Liver (tissue), 9 donors: ENCODE measurements around the gene DROSHA. TPM values are rescaled to one million over a fixed set of nuclear protein-coding genes. Genes with fewer than 3 reads are reported as not detected.

Source experiments
- DNase-seq: peaks from one replicate; pipeline ENCODE4 v3.0.0-alpha.2; 2017; ENCODE audit warnings: low spot score
- H3K27ac ChIP-seq, 2 donors: one replicate each; pipeline ENCODE4 v1.7.0; 2013; ENCODE audit warnings: inconsistent platforms in 2 of 2, low read length in 2 of 2, control low read depth in 1 of 2, low read depth in 1 of 2, mild to moderate bottlenecking in 1 of 2
- H3K27me3 ChIP-seq, 4 donors: one replicate each; pipeline versions ENCODE4 v1.6.1 to v1.7.0; 2013; ENCODE audit warnings: low read length in 3 of 4, inconsistent platforms in 1 of 4, mild to moderate bottlenecking in 1 of 4, moderate library complexity in 1 of 4; ENCODE audit not compliant: control insufficient read depth in 4 of 4, insufficient read depth in 4 of 4
- H3K36me3 ChIP-seq, 4 donors: one replicate each; pipeline versions ENCODE4 v1.6.1 to v1.7.0; 2013; ENCODE audit warnings: low read length in 3 of 4, mild to moderate bottlenecking in 3 of 4, low read depth in 1 of 4, moderate library complexity in 1 of 4; ENCODE audit not compliant: control insufficient read depth in 4 of 4, insufficient read depth in 3 of 4
- H3K4me1 ChIP-seq, 4 donors: one replicate each; pipeline versions ENCODE4 v1.6.1 to v1.7.0; 2013; ENCODE audit warnings: low read length in 3 of 4, mild to moderate bottlenecking in 3 of 4, moderate library complexity in 1 of 4; ENCODE audit not compliant: control insufficient read depth in 4 of 4, insufficient read depth in 4 of 4
- H3K4me3 ChIP-seq, 3 donors: one replicate each; pipeline versions ENCODE4 v1.6.1 to v1.7.0; 2013; ENCODE audit warnings: low read length in 3 of 3, control low read depth in 1 of 3, low read depth in 1 of 3, mild to moderate bottlenecking in 1 of 3
- H3K9ac ChIP-seq, 2 donors: one replicate each; pipeline ENCODE4 v1.7.0; 2013; ENCODE audit warnings: low read length in 2 of 2, mild to moderate bottlenecking in 2 of 2, moderate library complexity in 2 of 2, control low read depth in 1 of 2, low read depth in 1 of 2
- H3K9me3 ChIP-seq, 4 donors: one replicate each; pipeline versions ENCODE4 v1.6.1 to v1.7.0; 2013; ENCODE audit warnings: low read length in 3 of 4; ENCODE audit not compliant: control insufficient read depth in 4 of 4
- ATF3 ChIP-seq: IDR thresholded peaks from 2 replicates; pipeline ENCODE4 v1.6.1; 2016; ENCODE audit warnings: antibody characterized with exemption
- FOXA1 ChIP-seq: IDR thresholded peaks from 2 replicates; pipeline ENCODE4 v1.6.1; 2016; ENCODE audit warnings: antibody characterized with exemption
- FOXA2 ChIP-seq: IDR thresholded peaks from 2 replicates; pipeline ENCODE4 v1.6.1; 2016; ENCODE audit warnings: antibody characterized with exemption
- GABPA ChIP-seq, 2 donors: IDR thresholded peaks in 1 of 2; conservative IDR thresholded peaks in 1 of 2; 2 replicates each; pipeline ENCODE4 v1.6.1; 2016; ENCODE audit warnings: antibody characterized with exemption in 2 of 2, mild to moderate bottlenecking in 1 of 2, moderate library complexity in 1 of 2
- HNF4G ChIP-seq: IDR thresholded peaks from 2 replicates; pipeline ENCODE4 v1.6.1; 2016; ENCODE audit warnings: antibody characterized with exemption
- JUND ChIP-seq, 2 donors: IDR thresholded peaks; 2 replicates each; pipeline ENCODE4 v1.6.1; 2016; ENCODE audit warnings: antibody characterized with exemption in 2 of 2
- MAX ChIP-seq: IDR thresholded peaks from 2 replicates; pipeline ENCODE4 v1.6.1; 2016; ENCODE audit warnings: antibody characterized with exemption
- NR2F2 ChIP-seq: IDR thresholded peaks from 2 replicates; pipeline ENCODE4 v1.6.1; 2016; ENCODE audit warnings: antibody characterized with exemption
- RXRA ChIP-seq, 2 donors: IDR thresholded peaks; 2 replicates each; pipeline ENCODE4 v1.6.1; 2017 to 2018; ENCODE audit warnings: antibody characterized with exemption in 2 of 2, mild to moderate bottlenecking in 1 of 2
- SP1 ChIP-seq: IDR thresholded peaks from 2 replicates; pipeline ENCODE4 v1.6.1; 2018; ENCODE audit warnings: antibody characterized with exemption, mild to moderate bottlenecking
- TAF1 ChIP-seq: conservative IDR thresholded peaks from 2 replicates; pipeline ENCODE4 v1.6.1; 2016; ENCODE audit warnings: antibody characterized with exemption, mild to moderate bottlenecking
- YY1 ChIP-seq: IDR thresholded peaks from 2 replicates; pipeline ENCODE4 v1.6.1; 2016; ENCODE audit warnings: antibody characterized with exemption, mild to moderate bottlenecking
- ZBTB33 ChIP-seq: IDR thresholded peaks from 2 replicates; pipeline ENCODE4 v1.6.1; 2016; ENCODE audit warnings: antibody characterized with exemption
- WGBS: extraction: QIAGEN DNeasy Blood & Tissue Kit; methylation state at CpG from one replicate; pipeline ENCODE4 v1.1.7; 2013; 5-methylcytosine and 5-hydroxymethylcytosine counted together
- polyA plus RNA-seq, 2 donors: library from polyadenylated mRNA; stranded (reverse) in 1 of 2; unstranded in 1 of 2; fragments of 200-250 nt in 1 of 2; fragments of >200 nt in 1 of 2; fragmentation: Nextera tagmentation in 1 of 2; extraction: Ambion mirVana in 1 of 2; gene quantifications; one replicate each; pipeline versions ENCODE4 v1.2.1 to v1.2.3, GENCODE V29; 2013 to 2015
- total RNA-seq, 2 donors: library from RNA; depleted of rRNA; stranded (reverse); fragments of >200 nt; gene quantifications; one replicate each; pipeline ENCODE4 v1.2.3, GENCODE V29; 2014
- TF ChIP-seq, protein P1 (sequence below): IDR thresholded peaks from 2 replicates; pipeline ENCODE4 v1.6.1; 2016; ENCODE audit warnings: antibody characterized with exemption, mild to moderate bottlenecking
- TF ChIP-seq, protein P2 (sequence below): fragments of 150-350 bp; IDR thresholded peaks from 2 replicates; pipeline ENCODE4 v1.5.1; 2017; ENCODE audit warnings: improper control_type of control experiment, low read depth, low read length; ENCODE audit not compliant: missing input control
- donor health status: healthy.
- donor health status: healthy.
- donor health status: healthy.
- donor health status: healthy.
- donor health status: healthy.

Gene DROSHA
- total and polyA plus RNA-seq, 4 donors = 8.2 to 25.4 (median 15.4) TPM

DNA sequence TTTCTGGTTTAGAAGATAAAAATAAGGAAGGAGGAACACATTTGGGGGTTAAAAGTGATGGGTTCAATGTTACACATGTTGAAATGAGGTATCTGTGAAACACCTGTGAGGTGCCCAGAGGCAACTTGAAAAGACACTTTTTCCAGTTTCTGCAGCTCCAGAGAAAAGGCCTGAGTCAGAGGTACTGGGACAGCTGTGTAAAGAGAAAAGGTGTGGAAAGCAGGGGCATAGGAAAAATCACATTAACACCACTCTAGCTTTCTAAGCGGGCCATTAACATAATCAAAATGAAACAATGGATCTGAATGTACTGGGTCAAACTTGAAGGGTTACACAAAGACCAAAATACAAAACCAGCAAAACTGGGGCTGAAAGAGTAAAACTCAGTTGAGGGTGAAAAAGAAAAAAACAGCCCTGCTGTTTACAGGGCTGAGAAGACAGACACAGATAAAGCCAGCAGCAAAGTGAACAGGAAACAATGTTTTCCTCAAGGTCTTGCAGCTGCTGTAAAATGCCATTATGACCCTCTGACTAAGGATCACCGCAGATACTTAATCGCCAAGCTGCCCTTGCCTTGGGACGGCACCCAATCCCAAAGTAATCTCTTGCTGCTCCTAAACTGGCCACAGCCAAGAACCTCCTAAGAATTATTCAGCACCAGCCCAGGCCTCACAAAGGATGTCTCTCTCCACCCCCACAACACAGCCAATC, 104.7 kb downstream of the DROSHA start:
- TF ChIP-seq HNF4G = no peak
- no peak for TF ChIP-seq RXRA (IDR thresholded peaks at IDR 0.05)
- peak; percentile 14 for TF ChIP-seq NR2F2
- peaks cover 1 to 24% (median 7%) of the 10 kb centered on the region in 4 donors for H3K36me3 ChIP-seq
- no peak overlapping the region for H3K4me3 ChIP-seq
- H3K9me3 ChIP-seq = no peaks in the 10 kb centered on the region
- H3K9ac ChIP-seq = no peak overlapping the region
- H3K4me1 ChIP-seq = no peaks in the 10 kb centered on the region
- DNase-seq = no peak
- 89% methylated on average over 4 of the region's 4 CpGs for WGBS
- no peaks in the 10 kb centered on the region for H3K27me3 ChIP-seq
- no peak overlapping the region for H3K27ac ChIP-seq

DNA sequence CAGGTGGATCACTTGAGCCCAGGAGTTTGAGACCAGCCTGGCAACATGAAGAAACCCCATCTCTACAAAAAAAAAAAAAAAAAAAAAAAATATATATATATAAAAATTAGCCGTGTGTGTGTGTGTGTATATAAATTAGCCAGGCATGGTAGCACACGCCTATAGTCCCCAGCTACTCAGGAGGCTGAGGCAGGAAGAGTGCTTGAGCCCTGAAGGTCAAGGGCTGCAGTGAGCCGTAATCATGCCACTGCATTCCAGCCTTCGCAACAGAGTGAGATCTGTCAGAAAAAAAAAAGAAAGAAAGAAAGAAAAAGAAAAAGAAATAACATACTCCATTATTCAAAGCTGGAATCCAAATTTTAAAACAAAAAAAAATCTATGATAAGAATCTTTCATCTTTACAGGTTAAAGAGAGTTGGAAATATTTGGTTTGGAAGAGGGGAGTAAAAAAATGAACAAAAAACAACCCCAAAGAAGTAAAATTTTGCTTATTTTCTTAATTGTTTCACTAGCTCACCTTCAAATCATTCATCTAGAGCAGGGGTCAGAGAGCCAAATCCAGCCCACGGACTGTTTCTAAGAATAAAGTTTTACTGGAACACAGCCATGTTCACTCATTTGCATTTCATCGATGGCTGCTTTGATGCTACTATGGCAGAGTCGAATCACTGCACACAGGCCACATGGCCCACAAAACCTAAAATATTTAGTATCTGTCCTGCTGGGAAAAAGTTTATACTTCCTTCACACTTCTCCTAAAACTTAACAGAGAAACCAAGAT, 109.9 kb downstream of the DROSHA start:
- H3K4me1 ChIP-seq = no peaks in the 10 kb centered on the region
- H3K36me3 ChIP-seq = peaks cover 2 to 44% (median 30%) of the 10 kb centered on the region in 4 donors
- no peaks in the 10 kb centered on the region for H3K9me3 ChIP-seq
- TF ChIP-seq JUND (IDR thresholded peaks at IDR 0.05) (no peak), TAF1 (no peak), FOXA1 (no peak), YY1 (no peak), MAX (no peak), ZBTB33 (no peak), HNF4G (no peak), NR2F2 (no peak), FOXA2 (no peak), SP1 (no peak), GABPA (IDR thresholded peaks at IDR 0.05 in 1 of 2, conservative IDR thresholded peaks at IDR 0.05 in 1 of 2) (no peak), ATF3 (no peak)
- TF ChIP-seq, protein P1, sequence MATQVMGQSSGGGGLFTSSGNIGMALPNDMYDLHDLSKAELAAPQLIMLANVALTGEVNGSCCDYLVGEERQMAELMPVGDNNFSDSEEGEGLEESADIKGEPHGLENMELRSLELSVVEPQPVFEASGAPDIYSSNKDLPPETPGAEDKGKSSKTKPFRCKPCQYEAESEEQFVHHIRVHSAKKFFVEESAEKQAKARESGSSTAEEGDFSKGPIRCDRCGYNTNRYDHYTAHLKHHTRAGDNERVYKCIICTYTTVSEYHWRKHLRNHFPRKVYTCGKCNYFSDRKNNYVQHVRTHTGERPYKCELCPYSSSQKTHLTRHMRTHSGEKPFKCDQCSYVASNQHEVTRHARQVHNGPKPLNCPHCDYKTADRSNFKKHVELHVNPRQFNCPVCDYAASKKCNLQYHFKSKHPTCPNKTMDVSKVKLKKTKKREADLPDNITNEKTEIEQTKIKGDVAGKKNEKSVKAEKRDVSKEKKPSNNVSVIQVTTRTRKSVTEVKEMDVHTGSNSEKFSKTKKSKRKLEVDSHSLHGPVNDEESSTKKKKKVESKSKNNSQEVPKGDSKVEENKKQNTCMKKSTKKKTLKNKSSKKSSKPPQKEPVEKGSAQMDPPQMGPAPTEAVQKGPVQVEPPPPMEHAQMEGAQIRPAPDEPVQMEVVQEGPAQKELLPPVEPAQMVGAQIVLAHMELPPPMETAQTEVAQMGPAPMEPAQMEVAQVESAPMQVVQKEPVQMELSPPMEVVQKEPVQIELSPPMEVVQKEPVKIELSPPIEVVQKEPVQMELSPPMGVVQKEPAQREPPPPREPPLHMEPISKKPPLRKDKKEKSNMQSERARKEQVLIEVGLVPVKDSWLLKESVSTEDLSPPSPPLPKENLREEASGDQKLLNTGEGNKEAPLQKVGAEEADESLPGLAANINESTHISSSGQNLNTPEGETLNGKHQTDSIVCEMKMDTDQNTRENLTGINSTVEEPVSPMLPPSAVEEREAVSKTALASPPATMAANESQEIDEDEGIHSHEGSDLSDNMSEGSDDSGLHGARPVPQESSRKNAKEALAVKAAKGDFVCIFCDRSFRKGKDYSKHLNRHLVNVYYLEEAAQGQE = no peak
- TF ChIP-seq, protein P2, sequence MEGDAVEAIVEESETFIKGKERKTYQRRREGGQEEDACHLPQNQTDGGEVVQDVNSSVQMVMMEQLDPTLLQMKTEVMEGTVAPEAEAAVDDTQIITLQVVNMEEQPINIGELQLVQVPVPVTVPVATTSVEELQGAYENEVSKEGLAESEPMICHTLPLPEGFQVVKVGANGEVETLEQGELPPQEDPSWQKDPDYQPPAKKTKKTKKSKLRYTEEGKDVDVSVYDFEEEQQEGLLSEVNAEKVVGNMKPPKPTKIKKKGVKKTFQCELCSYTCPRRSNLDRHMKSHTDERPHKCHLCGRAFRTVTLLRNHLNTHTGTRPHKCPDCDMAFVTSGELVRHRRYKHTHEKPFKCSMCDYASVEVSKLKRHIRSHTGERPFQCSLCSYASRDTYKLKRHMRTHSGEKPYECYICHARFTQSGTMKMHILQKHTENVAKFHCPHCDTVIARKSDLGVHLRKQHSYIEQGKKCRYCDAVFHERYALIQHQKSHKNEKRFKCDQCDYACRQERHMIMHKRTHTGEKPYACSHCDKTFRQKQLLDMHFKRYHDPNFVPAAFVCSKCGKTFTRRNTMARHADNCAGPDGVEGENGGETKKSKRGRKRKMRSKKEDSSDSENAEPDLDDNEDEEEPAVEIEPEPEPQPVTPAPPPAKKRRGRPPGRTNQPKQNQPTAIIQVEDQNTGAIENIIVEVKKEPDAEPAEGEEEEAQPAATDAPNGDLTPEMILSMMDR = no peak
- WGBS = 80% methylated on average over 7 of the region's 7 CpGs
- H3K27ac ChIP-seq = no peak overlapping the region
- H3K4me3 ChIP-seq = no peak overlapping the region
- no peak for DNase-seq
- H3K27me3 ChIP-seq = no peaks in the 10 kb centered on the region
- H3K9ac ChIP-seq = no peak overlapping the region
